Measurements from ENCODE around the gene PARD3B. TPM values are rescaled to one million over a fixed set of nuclear protein-coding genes. Genes with fewer than 3 reads are reported as not detected.

Gene PARD3B
- total and polyA plus RNA-seq, 10 of the 15 experiments (the other 5 are each of a cell fraction or from before 2014, with no cell fraction given): 0.01 to 0.54 (median 0.07) TPM; not detected in 7

GRCh38 chr2:204876311-204876710, 331.0 kb downstream of the PARD3B start (continued):
- TF ChIP-seq KDM1A (IDR thresholded peaks at IDR 0.05; ENCODE audit: borderline replicate concordance): no peak

GRCh38 chr2:204877691-204878090, 332.4 kb downstream of the PARD3B start:
- no peak overlapping the region for H3K9ac ChIP-seq (ENCODE audit: control insufficient read depth, insufficient read depth, low read length)
- no peaks in the 10 kb centered on the region for H3K79me2 ChIP-seq (ENCODE audit: control insufficient read depth, insufficient read depth, low read length)
- ChIA-PET SMC1A (ENCODE audit: uncharacterized antibody, unreplicated experiment) (interaction anchor here (1.0 kb wide), 1 partner anchor 45 kb away, joined by 3 read pairs; no protein-coding TSS in a partner anchor), CTCF (no interaction called here), RAD21 (ENCODE audit: unreplicated experiment) (no interaction called here), POLR2A (no interaction called here)
- H3K9me3 ChIP-seq (replicated peaks; ENCODE audit: control insufficient read depth, insufficient read depth, low read length): no peaks in the 10 kb centered on the region
- no peak overlapping the region for H3K4me2 ChIP-seq (ENCODE audit: control insufficient read depth, insufficient read depth)
- in situ Hi-C loops (cut with MboI): no loop called here
- no peaks in the 10 kb centered on the region for H3K36me3 ChIP-seq (ENCODE audit: control insufficient read depth in 2 of 2, insufficient read depth in 2 of 2, low read length in 1 of 2)
- no peak overlapping the region for H3K27ac ChIP-seq (ENCODE audit: control insufficient read depth, insufficient read depth)
- H4K20me1 ChIP-seq (ENCODE audit: control insufficient read depth, insufficient read depth): no peaks in the 10 kb centered on the region
- no peaks in the 10 kb centered on the region; a peak in 1 of 4 replicates for H3K27me3 ChIP-seq (replicated peaks in 1 of 2; ENCODE audit: control insufficient read depth in 2 of 2, insufficient read depth in 2 of 2, low read length in 1 of 2)
- no peak for ATAC-seq
- no TSS peak for BruUV-seq (replicated peaks)
- no peak for DNase-seq (ENCODE audit: low read depth, low spot score)
- no peak overlapping the region for H2AFZ ChIP-seq (ENCODE audit: control insufficient read depth, low read depth, low read length)
- H3K4me1 ChIP-seq (ENCODE audit: control insufficient read depth, insufficient read depth, low read length): no peaks in the 10 kb centered on the region
- TF ChIP-seq NR2C2 (IDR thresholded peaks at IDR 0.05; ENCODE audit: borderline replicate concordance, control insufficient read depth, insufficient read length, low read depth): no peak
- no peak for TF ChIP-seq HCFC1 (IDR thresholded peaks at IDR 0.05; ENCODE audit: low read length)
- TF ChIP-seq SP1 (IDR thresholded peaks at IDR 0.05; ENCODE audit: low read depth, low read length): no peak
- TF ChIP-seq NR2F1 (conservative IDR thresholded peaks at IDR 0.05): no peak
- no peak for TF ChIP-seq ATF3 (IDR thresholded peaks at IDR 0.05; ENCODE audit: borderline replicate concordance, extremely low read depth, low read depth, low read length)
- TF ChIP-seq MYB (IDR thresholded peaks at IDR 0.05; ENCODE audit: borderline replicate concordance, low read depth, low read length): no peak
- TF ChIP-seq ZNF24 (IDR thresholded peaks at IDR 0.05): no peak
- TF ChIP-seq KAT2A (conservative IDR thresholded peaks at IDR 0.05; ENCODE audit: control insufficient read depth, low read depth, low read length): no peak
- TF ChIP-seq RCOR1 (conservative IDR thresholded peaks at IDR 0.05; ENCODE audit: low read depth, low read length): no peak
- no peak for FAIRE-seq
- intact Hi-C loops (cut with micrococcal nuclease; ENCODE audit: unreplicated experiment): no loop called here
- H3K4me3 ChIP-seq: no peak overlapping the region
